Activated T-helper 1 cell treated with Interleukin-2 at 50 U/mL for 16 hours (primary cell): ENCODE results near the gene NECAB2.

Source experiments
- DNase-seq: peaks from one replicate; pipeline ENCODE4 v3.0.0-alpha.2; 2020; ENCODE audit warnings: low read depth

The NECAB2 gene

DNA sequence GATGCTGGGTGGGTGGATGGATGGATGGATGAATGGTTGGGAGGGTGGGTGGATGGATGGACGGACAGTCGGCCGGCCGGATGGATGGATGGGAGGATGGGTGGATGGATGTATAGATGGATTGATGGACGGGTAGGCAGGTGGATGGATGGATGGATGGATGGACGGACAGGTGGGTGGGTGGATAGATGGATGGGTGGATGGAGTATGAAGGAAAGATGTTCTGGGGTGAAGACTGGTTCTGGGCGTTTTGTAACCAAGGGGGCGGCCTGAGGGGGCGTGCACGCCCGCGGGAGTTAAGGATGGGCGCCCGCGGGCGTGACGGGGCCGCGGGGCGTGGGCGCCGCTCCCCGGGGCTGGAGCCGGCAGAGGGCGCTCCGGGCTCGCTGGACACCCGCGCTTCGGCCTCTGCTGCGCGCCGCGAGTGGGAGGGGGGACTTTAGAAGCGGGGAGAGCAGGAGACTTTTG, at the start of gene NECAB2:
TSS of gene NECAB2 (plus strand) at position 407 of the 468 bp plus-strand sequence. CDS start 405 bp downstream, outside the sequence.
- no peak for DNase-seq

DNA sequence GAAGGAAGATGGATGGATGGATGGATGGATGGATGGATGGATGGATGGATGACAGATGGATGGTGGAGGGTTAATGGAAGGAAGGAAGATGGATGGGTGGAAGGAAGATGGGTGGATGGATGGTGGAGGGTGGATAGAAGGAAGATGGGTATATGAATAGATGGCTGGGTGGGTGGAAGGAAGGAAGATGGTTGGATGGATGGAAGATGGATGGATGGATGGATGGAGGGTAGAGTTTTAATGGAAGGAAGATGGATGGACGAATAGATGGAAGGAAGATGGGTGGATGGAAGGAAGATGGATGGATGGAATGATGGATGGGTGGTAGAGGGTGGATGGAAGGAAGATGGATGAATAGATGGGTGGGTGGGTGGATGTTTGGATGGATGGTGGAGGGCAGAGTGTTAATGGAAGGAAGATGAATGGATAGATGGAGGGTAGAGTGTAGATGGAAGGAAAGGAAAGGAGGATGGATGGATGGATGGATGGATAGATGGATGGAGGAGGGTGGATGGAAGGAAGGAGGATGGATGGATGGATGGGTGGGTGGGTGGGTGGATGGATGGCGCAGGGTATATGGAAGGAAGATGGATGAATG, 47.1 kb upstream of the NECAB2 start:
- DNase-seq = no peak

DNA sequence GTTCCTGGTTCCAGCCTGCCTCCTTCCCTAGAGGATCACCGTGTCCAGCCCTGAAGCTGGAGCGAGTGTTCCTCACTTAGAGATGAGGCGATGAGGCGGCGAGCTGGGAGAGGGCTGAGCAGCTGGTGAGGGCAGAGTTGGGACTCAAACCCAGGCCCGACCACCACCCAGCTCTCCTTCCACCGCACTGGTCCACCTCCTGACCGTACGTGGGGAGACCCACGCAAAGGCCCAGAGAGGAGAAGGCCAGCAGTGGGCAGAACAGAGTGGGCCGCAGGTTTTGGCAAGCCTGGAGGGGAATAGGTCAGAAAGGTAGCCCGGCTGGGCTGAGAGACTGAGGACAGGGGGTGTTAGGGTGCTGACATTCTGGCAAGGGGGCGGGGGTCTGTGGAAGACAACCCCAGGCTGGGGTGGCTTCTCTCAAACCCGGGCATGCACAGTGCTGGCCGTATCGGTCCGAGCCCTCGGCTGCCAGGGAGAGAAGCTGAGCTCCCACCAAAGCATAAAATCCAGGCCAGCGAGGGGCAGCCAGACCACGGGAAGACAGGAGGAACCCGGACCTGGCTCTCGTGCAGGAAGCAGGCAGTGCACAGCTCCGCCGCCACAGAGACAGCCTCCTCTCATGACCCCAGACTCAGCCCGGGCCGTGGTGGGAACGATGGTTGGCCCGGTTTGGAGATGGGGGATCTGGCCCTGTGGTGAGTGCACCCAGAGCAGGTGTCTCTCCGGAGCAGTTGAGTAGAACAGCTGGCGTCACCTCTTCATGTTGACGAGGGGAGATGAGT, 44.3 kb upstream of the NECAB2 start:
- DNase-seq = no peak

DNA sequence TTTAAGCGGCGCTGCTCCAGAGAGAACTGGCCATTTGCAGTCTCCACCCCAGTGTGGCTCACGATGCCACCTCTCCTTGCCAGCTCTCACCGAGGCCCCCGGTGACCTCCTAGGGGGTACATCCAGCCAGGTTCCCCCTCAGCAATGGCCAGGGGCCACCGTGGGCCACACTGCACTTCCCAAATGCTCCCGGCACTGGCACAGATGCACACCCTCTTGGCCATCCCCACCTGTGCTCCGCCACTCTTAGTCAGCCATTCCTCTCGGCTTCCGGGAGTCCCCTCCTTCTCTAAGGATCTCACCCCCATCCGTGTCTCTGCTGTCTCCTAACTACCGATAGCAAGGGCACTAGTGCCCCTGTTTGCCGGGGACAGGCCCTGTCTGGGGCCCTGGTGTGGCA, 43.4 kb upstream of the NECAB2 start:
- DNase-seq = no peak

DNA sequence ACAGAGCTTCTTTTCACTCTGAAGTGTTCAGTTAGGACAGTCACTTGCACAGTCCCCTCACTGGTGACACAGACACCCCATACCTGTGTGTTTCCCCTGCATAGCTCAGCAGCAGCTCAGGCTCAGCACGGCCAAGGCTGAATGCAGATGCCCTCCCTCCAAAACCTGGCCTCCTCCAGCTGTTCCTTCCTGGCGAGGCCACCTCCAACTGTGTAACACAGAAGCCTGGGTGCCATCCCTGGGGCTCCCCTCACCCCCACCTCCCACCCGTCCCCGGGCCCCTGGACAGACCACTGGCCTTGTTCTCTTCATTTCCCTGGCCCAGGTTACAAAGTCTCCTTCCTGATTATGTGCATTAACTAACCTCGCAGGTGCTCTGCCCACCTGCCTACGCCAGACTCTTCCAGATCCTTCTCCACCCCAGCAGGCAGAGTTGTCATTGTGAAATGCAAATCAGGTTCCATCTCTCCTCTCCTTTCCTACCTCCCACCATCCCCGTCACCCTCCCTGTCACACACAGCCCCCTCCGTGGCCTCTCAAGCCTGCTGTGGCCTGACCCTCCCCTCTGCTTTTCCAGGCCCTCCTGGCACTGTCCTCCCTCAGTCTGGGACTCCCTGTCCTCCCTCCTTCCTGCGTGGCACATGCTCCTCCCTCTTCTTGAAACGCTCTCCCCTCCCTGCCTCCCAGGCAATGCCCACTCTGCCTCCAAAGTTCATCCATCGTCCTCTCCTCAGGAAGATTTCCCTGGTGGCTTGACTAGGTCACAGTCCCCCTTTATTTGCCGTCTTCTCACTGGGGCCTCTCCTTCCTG, 42.7 kb upstream of the NECAB2 start:
- DNase-seq = no peak

DNA sequence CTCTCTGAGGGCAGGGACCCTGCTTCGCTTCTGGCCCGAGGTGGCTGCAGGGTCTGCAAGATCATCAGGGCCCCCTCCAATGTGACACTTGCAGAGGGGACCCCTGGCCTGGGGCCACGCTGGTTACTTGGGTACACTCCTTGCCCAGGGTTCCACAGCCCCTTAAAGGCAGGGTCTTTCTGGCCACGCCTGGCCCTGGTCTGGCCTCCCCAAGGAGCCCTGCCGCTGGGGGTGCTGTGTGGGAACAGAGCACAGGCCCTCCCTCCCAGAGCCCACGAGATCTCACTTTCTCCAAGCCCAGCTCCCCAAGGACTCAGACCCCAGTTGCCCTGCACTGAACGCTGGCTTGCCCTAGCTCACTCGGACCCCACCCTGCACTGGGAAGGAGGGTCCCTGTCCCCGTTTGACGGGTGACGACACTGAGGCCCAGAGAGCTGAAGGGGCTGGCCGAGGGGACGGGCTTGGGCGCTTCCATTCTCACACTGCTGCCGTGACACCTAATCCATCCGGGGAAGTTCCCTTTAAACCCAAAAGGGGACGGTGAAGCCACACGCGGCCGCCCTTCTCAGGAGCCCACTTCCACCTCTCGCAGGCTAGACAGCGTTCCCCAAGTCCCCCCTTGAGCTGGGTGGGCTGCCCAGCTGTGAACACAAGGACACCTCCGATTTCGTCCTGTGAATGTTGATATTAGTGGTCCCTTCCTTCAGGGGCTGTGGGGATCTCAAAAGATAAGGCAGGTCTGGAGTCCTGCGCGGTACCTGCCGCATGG, 41.9 kb upstream of the NECAB2 start:
- DNase-seq = no peak

DNA sequence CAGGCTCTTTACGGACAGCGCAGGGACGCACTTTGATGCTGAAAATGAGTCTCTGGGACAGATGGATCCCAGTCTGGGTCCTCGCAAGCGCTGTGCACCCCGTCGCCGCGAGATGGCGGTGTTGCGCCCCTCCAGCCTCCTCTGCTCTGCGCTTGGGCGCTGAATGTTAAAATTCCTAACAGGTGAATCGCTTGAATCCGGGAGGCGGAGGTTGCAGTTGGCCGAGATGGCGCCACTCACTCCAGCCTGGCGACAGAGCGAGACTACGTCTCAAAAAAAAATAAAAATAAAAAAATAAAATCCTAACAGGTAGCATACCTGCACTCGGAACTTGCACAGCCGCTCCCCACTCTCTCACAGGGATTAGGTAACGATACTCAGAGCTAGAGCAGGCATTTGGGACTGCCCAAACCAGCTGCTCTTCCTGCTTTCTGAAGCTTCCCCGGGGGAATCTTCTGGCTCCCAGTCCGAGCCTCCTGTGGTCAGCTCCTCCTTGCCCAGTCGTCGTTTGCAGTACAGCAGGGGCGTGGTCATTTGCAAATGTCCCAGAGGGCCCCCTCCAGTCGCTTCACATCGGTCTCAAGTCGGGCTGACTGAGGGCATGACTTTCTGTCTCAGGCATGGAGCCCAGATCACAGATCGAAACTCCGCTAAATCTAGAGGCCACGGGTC, 41.2 kb upstream of the NECAB2 start:
- peak; percentile 27 for DNase-seq

DNA sequence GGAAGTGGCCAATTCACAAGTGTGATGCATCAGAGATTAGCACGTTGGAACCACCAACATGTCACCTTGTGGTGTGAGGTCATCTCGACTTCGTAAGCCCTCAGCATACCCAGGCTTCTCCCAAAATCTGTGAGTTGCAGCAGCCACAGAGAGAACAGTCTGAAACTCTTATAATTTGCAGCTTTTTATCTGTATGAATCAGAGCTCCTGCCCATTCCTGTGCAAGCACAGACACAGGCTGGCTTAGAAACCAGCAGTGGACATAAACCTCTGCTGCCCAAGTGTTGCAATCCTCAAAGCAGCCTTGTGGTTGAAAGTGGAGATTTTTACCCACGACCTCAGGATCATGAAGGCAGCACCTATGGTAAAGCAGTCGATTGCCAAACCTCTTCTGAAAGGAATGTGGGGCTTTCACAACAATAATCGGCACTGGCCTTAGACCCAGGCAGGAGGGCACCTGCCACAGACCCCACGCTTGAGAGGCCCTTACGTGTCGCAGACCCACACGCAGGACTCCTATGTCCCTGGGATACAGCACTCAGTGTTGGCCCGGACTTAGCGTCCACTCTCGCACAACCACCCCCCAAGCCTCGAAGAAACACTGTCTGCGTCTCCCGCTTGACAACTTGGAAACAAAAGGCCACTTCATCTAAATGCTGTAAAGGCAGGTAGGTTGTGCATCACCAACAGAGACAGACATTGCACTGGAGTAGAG, 39.5 kb upstream of the NECAB2 start:
- DNase-seq = no peak

DNA sequence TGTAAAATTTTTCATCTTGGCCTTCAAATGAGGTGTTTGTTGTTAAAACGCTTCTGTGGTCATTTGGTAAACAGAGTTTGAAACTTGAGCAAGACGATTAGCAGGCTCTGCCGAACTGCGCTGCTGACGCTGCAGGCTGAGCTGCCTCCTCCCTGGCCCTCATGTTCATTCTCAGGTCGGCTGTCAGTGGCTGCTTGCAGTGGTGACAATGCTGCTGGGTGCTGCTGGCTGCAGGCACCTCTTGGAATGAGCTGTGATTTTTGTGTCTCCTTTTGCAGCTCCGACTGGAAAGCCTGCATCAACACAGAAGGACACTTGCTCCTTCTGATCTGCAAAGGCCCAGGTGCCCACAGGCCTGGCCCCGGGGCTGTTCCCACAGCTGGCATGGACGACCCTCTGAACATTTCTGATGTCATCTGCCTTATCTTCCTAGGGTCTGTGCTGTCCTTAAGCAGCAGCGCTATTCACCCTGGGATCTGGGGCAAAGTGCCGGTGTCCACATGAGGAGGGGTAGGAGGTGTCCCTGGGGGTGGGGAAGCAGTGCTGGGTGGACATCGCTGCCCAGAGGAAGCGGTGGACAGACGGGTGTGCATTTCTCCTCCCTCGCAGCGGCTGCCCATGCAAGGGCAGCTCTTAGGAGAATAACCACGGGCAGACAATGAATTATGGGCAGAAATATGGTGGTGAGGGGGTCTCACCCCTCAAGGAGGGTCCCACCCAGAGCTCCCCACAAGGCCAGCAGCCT, 38.1 kb upstream of the NECAB2 start:
- no peak for DNase-seq

DNA sequence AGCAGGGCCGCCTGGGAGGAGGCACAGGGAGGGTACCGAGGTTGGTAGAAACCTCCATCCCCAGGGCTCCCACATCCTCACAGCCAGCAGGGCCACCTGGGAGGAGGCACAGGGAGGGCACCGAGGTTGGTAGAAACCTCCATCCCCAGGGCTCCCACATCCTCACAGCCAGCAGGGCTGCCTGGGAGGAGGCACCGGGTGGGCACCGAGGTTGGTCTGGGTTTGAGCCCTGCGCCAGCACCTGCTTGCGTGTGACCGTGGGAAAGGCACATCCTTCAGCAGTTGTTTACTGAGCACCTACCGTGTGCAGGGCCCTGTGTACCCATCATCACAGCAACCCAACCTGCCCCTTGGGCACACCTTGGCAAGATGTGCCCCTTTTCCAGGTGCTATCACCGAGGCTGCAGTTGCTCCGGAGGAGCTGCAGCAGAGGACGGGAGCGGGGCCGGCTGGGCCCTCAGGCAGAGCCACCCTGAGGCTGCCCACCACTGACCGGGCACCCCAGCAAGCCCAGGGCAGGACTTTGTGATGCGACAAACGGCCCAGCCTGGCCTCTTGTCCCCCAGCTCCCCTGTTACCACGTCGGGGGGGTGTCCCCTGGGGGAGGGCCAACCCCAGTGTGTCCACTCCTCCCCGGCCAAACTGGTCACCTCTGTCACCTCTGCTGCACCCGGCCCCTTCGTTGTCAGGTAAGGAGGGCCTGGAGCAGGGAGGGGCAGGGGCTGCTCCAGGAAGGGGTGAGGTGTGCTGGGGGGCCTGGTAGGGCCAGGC, 37.1 kb upstream of the NECAB2 start:
- no peak for DNase-seq

DNA sequence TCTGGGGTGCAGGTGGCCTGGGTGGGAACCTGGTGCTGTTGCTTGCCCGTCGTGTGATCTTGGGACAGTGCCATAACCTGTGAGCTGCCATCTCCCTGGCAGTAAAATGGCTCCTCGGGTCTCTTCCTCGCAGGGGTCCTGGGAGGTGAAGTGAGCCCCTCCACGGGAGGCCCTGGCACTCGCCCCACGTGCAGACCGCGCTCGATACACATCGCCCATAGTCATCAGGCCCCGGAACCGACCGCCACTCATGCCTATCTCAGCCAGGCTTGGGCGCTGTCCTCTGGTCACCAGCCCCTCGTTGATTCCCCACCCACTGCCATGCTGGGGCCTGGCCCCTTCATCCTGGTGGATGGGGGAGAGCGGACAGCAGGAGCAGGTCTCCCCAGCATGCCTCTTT, 36.5 kb upstream of the NECAB2 start:
- no peak for DNase-seq

DNA sequence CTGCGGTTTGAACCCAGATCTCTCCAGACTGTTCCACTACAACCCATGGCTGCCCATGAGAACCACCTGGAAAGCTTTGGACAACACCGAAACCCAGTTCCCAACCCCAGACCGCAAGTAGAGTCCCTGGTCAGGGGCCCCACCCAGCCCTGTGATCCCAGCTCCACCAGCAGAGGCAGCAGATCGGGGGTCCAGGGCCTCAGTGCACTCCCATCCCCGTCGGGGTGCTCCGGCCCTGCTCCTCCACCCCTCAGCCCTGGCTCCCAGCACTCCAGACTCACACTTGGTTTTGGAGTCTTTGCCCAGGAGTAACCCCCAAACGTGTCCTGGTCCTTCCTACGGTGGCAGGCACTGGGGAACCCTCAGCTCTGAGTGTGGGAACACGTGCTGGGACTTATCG, 35.7 kb upstream of the NECAB2 start:
- DNase-seq = no peak

DNA sequence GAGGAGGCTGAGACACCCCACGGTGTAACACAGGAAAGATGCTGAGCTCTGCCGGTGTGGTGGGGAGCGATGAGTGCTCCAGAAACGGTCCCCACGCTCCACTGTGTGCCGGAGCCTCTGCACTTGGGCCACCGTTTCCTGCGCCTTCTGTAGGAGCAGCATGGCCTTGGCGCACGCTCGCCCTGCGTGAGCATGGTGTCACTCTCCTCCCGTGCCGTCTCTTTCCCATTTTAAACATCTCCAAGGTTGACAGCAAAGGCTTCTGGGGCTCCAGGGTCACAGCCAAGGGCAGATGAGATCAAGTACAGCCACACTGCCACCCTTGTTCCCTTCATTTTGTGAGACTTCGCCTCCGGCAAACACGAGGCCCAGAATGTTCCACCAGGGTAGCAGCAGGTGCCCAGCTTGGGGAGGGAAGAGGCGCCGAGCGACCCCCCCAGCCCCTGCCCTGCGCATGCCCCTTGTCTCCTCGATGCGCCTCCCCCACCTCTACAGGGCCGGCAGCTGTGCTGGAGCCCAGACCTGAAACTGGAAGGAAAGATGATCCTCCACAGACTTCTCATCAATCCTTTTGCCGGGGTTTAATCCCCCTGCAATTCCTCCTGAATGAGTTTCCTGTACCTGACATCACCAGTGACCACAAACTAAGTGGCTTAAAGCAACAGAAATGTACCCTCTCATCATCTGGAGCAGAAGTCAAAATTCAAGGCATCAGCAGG, 34.9 kb upstream of the NECAB2 start:
- DNase-seq = no peak

DNA sequence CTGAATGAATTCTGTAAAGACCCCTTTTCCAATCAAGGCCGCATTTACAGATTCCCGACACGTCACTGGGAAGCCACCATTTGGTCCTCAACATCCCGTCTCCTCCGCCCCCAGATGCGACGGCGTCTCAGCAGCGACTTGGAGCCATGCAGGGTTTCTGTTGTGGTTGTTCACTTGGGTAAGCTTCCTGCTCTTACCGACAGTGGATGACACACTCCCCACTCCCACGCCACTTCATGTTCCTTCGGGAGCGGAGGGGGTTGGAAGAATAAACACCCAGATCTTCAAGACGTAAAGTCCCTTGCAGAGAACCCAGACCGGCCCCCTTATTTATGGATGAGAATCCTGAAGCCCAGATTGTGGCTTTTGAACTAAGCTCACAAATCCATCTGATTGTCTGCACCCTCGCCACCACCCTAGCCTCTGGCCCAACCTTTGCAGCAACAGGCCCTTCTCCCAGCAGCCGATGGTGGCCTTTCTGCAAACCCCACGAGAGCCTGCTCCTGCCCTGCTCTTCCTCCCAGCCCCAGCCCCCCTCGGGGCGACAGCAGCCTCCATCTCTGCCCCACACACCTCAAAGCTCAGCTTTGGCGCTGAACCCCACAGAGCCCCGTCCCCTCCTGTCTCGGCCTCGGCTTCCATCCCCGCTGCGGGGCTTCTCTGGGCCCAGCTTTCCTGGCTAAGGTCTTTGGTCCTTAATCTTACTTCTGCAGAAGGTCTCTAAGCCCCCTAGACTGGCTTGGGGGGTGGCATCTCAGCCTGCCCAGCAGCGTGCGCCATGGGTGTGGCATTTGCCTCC, 34.0 kb upstream of the NECAB2 start:
- DNase-seq = no peak

DNA sequence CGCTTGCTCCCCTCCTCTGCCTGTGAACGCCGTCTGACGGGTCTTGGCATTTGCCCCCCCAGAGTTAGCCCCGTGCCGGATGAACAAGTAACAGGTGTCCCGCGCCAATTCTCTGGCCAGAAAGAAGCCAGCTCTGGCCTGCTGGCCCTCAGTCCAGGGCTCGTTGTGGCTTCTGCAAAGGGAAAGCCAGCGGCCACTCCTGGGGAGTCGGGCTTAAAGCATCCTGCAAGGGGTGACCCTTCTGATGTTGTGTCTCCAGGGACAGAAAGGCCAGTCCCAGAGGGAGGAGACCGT, 33.4 kb upstream of the NECAB2 start:
- no peak for DNase-seq

DNA sequence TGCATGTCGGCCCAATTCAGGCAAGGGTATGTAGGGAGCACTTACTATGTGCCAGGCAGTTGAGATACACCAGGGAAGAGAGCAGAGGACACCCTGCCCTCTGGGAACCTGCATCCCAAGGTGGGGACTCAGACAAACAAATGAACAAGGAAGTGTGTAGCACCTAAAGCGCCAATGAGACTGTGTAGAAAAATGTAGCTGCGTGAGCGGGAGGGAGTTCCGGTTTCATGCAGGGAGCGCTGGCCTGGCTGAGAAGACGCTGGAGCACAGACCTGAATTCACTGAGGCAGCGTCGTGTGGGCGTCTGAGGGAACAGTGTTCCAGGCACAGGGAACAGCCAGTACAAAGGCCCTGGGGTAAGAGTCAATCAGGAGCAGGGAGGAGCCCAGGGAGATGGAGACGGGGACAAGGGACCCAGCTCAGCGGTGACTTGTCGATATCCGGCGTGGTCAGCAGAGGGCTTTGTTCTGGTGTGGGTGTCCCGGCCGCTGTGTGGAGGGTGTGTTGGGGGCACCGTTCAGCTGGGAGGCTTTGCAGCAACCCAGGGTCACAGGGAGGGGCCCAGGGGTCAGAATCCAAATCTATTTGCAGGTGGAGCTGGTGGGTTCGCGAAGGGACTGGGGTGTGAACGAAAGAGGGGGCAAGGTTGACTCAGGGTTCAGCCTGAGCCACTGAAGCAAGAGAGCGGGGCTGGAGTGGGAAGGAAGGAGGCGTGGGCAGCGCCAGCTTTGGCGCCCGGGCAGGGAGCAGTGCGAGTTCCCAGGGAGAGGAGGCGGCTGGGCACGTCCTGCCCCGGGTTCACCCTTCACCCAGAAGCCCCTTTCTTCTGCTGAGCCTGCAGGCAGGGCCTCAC, 32.8 kb upstream of the NECAB2 start:
- DNase-seq = no peak

DNA sequence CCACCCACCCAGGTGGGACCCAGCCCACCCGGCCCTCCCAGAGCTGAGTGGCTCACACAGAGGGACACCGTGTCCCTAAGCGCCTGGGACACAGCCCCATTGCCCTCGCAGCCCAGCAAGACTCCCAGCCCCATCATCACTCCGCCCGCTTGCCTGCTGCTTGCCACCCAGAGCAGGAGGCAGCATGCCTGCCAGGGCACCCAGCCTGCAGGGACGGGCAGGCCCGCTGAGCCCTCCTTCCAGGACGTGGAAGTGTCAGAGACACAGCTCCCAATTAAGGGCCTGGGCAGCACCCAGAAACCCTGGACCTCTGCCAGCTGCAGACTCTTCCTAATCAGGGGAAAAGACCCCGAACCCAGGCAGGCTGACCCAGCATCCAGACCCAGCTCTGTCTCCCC, 32.2 kb upstream of the NECAB2 start:
- no peak for DNase-seq
